ENCODE data around the gene PIGQ. TPM values are rescaled to one million over a fixed set of nuclear protein-coding genes. Genes with fewer than 3 reads are reported as not detected.
"Not testable (repeated sequence)": the region's sequence is repeated elsewhere in the genome, so short reads cannot be mapped to it uniquely, and the experiment has no call there.

The PIGQ gene
- total RNA-seq, 3 donors from 2014 or later: 37.8 to 39.6 (median 38.4) TPM

DNA sequence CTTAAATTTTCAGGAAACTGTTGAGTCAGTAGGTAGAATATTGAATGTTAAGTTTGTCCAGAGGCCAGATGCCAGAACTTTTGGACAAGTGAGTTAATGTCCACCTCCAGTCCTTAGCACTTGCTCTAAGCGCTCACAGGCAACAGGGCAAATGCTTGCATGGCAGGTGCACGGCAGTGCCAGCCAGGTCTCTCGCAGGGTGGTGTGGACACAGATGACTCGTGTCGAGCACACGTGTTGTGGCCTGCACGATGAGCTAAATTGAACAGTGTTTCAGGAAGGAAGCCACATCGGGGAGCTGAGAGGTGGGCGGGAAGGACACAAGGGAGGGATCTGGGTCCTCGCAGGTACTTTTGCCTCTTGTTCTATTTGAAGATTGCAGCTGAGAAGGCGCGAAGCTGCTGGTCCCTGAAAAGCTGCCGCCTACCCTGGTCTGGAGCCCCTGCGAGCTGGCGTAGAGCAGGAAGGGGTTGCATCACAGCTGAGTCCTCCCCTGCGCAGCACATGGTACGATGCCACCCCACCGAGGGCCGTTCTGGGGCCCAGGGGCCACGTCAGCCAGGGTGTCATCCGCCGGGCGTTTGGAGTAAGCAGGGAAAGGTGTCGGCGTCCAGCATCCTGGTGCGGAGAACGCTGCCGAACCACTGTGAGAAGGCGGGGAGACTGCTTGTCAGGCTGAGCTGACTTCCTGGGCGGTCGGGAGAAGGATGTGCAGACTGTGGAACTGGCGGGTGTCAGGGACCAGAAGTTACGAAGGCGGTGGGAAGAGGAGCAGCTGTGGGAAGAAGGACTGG is 26.4 kb downstream of the PIGQ start:
- Histone ChIP-seq H3K9me3 (no peaks in the 10 kb centered on the region), H3K36me3 (ENCODE audit: low read depth) (no peaks in the 10 kb centered on the region), H3K4me3 (no peak overlapping the region), H3K4me1 (ENCODE audit: low read depth) (peaks cover 42% of the 10 kb centered on the region)
- intact Hi-C loops (cut with DNase I, micrococcal nuclease): loop anchor here in 1 of 2 donors (10.0 kb wide), 1 partner anchor 59 kb away; no protein-coding TSS in a partner anchor
- DNase-seq: no peak
- TF ChIP-seq, protein P1, sequence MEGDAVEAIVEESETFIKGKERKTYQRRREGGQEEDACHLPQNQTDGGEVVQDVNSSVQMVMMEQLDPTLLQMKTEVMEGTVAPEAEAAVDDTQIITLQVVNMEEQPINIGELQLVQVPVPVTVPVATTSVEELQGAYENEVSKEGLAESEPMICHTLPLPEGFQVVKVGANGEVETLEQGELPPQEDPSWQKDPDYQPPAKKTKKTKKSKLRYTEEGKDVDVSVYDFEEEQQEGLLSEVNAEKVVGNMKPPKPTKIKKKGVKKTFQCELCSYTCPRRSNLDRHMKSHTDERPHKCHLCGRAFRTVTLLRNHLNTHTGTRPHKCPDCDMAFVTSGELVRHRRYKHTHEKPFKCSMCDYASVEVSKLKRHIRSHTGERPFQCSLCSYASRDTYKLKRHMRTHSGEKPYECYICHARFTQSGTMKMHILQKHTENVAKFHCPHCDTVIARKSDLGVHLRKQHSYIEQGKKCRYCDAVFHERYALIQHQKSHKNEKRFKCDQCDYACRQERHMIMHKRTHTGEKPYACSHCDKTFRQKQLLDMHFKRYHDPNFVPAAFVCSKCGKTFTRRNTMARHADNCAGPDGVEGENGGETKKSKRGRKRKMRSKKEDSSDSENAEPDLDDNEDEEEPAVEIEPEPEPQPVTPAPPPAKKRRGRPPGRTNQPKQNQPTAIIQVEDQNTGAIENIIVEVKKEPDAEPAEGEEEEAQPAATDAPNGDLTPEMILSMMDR (IDR thresholded peaks at IDR 0.05): no peak
- ATAC-seq: no peak

DNA sequence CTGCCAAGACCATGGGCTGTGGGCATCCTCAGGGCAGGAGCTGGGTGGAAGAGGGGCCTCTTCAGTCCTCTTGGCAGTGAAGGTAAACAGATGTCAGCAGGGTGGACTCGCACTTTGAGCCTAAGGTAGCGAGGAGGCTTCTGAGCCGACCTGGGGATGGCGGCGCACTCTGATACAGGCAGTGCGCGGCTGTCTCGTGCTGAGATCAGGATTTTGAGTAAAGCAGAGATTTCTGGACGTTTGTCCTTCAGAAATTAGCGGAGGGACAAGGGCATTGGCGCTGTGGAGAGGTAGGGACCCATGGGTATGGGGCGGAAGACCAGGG is 26.9 kb downstream of the PIGQ start:
- Histone ChIP-seq H3K4me1 (ENCODE audit: low read depth) (peaks cover 36% of the 10 kb centered on the region), H3K4me3 (no peak overlapping the region), H3K36me3 (ENCODE audit: low read depth) (no peaks in the 10 kb centered on the region), H3K9me3 (no peaks in the 10 kb centered on the region)
- intact Hi-C loops (cut with DNase I, micrococcal nuclease): loop anchor here in 1 of 2 donors (10.0 kb wide), 1 partner anchor 58 kb away; no protein-coding TSS in a partner anchor
- TF ChIP-seq, protein P1 (IDR thresholded peaks at IDR 0.05): no peak
- DNase-seq (no peak), ATAC-seq (no peak)

DNA sequence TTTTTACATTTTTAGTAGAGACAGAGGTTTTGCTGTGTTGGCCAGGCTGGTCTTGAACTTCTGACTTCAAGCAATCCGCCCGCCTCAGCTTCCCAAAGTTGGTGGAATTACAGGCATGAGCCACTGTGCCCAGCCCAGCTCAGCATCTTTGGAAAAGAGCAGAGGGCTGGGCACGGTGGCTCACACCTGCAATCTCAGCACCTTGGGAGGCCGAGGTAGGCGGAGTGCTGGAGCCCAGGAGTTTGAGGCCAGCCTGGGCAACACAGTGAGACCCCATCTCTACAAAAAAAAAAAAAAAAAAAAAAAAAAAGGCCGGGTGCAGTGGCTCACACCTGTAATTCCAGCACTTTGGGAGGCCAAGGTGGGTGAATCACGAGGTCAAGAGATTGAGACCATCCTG is 27.9 kb downstream of the PIGQ start:
- H3K4me1 ChIP-seq (ENCODE audit: low read depth): peaks cover 27% of the 10 kb centered on the region
- H3K36me3 ChIP-seq (ENCODE audit: low read depth); H3K4me3 ChIP-seq; ATAC-seq; H3K9me3 ChIP-seq; DNase-seq: not testable (repeated sequence)
- intact Hi-C loops (cut with DNase I, micrococcal nuclease): loop anchor here in 1 of 2 donors (10.0 kb wide), 1 partner anchor 57 kb away; no protein-coding TSS in a partner anchor

DNA sequence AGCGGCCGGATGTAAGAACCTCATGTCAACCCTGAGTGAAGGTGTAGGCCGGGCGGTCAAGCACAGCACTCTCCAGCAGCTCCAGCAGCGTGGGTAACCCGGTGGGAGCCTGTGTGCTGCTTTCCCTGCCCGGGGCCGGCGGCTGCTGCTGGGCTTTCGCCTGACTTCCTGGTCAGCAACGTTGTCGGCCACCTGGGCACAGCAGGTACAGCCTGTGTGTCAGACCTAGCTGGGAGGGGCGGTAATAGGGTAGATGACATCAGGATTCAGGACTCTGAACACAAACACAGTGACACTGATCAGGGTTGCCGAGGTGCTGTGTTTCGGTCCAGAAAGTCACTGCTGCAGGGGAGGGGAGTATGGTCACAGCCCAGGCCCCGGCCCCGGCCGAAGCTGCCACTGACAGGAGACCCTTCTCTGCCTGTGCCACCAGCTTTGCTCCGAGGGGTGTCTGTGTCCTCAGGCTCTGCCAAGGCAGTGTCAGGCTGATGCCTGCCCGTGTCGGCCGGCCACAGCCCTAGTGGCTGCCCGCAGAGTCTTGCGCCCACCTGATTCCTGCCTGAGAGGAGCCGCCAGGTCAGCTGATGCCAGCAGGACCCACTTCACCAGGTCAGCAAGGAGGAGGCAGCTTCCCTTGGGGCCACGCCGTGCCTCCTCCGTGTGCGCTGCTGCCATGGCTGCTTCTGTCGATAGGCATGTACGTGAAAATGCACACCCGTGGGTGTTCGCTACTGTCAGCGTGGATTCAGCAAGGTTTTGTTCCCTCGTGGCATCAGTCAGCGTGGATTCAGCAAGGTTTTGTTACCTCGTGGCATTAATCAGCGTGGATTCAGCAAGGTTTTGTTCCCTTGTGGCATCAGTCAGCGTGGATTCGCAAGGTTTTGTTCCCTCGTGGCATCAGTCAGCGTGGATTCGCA is 29.3 kb downstream of the PIGQ start:
- intact Hi-C loops (cut with DNase I, micrococcal nuclease): loop anchor here in 1 of 2 donors (10.0 kb wide), 1 partner anchor 56 kb away; no protein-coding TSS in a partner anchor
- ATAC-seq: peak; percentile 77
- DNase-seq: no peak

DNA sequence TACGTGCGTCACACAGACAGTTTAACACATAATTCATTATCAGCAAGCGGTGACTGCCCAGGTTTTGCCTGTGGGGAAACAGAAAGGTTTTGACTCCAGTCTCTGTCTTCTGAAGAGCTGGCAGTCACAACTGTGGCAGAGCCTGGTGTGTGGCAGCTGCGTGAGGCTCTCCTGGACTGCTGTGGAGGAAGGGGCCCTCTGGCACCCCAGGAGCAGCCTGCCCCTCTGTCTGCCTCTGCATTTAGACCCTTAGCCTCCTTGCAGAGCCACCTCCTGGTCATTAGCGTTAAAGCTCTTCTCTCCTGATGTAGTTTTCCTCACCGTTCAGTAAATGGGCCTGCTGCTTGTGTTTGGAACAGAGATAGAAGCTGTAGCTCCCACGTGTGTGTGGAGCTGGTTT is 31.0 kb downstream of the PIGQ start:
- no peaks in the 10 kb centered on the region for H3K36me3 ChIP-seq (ENCODE audit: low read depth)
- TF ChIP-seq, protein P1 (IDR thresholded peaks at IDR 0.05): no peak
- no peak for DNase-seq
- no peak overlapping the region for H3K4me3 ChIP-seq
- no peaks in the 10 kb centered on the region for H3K9me3 ChIP-seq
- intact Hi-C loops (cut with DNase I, micrococcal nuclease): no loop called here
- peaks cover 3% of the 10 kb centered on the region for H3K4me1 ChIP-seq (ENCODE audit: low read depth)
- no peak for ATAC-seq

More for the DNA sequence above, 29.3 kb downstream of the PIGQ start:
- TF ChIP-seq, protein P1 (IDR thresholded peaks at IDR 0.05): no peak
- Histone ChIP-seq H3K9me3 (no peaks in the 10 kb centered on the region), H3K4me1 (ENCODE audit: low read depth) (peaks cover 17% of the 10 kb centered on the region), H3K4me3 (no peak overlapping the region), H3K36me3 (ENCODE audit: low read depth) (no peaks in the 10 kb centered on the region)

Data from mucosa of descending colon (tissue), 3 donors.